Stimulated activated CD4-positive, alpha-beta T cell treated with anti-CD3 and anti-CD28 coated beads, Interleukin-15, amount 100 ng/mL, for 1 hour (primary cell): ENCODE measurements around the gene SSR4.

Experiments
- DNase-seq, 2 donors: peaks; one replicate each; pipeline ENCODE4 v3.0.0-alpha.2; 2020; ENCODE audit warnings: low read depth in 1 of 2, low spot score in 1 of 2

Gene SSR4

GRCh38 chrX:153780678-153781427 lies 13.6 kb upstream of the SSR4 start, which contains the start of gene SRPK3:
Gene SRPK3 (plus strand): TSS chrX:153781041. CDS start chrX:153781087, 46 bp downstream.
- no peak for DNase-seq

DNA sequence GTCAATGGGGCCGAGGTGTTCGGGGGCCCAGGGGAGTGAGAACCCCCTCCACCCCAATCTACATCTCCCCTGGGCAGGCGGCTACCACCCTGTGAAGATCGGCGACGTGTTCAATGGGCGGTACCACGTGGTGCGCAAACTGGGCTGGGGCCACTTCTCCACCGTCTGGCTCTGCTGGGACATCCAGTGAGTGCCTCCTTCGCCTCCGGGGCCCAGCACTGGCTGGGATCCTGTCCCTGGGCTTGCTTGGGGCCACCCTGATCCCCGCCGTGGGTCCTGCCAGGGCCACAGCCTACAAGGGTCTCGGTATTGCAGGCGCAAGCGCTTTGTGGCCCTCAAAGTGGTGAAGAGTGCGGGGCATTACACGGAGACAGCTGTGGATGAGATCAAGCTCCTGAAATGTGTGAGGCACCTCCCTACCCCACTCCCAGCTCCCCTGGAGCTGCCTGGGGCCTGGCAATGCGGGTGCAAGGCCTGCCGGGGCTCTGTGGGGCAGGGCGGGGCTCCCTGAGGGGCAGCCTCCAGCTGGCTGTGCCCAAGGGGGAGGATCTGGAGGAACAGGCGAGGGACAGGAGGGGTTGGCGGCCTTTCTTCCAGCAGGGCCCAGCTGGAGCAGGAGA lies 12.9 kb upstream of the SSR4 start:
- no peak for DNase-seq

GRCh38 chrX:153782313-153782712 lies 12.2 kb upstream of the SSR4 start:
- no peak for DNase-seq

GRCh38 chrX:153782871-153783270 lies 11.6 kb upstream of the SSR4 start:
- DNase-seq, result no peak

- DNase-seq, result no peak
These were observed 11.0 kb upstream of the SSR4 start for GRCh38 chrX:153783378-153784013.

DNA sequence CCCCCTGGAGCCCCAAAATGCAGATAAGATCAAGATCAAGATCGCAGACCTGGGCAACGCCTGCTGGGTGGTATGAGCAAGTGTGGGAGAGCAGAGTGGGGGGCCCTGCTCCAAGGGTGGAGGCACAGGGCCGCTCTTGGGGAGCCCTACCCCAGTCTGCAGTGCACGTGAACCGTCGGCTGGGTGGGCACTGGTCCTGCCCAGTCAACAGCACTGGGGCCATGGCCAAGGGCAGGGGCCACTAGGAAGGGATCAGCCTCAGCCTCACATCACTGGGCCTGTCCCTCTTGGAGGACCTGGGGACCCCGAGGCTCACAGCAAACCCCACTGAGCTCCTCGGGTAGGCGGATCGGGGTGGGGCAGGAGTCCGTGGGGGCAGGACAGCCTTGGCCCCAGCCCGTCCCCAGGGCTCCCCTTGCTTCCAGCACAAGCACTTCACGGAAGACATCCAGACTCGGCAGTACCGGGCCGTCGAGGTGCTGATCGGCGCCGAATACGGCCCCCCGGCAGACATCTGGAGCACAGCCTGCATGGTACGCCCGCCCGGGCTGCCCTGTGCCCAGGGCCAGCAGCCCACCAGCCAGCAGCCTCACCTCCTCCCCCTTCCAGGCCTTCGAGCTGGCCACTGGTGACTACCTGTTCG lies 10.0 kb upstream of the SSR4 start:
- no peak for DNase-seq

DNA sequence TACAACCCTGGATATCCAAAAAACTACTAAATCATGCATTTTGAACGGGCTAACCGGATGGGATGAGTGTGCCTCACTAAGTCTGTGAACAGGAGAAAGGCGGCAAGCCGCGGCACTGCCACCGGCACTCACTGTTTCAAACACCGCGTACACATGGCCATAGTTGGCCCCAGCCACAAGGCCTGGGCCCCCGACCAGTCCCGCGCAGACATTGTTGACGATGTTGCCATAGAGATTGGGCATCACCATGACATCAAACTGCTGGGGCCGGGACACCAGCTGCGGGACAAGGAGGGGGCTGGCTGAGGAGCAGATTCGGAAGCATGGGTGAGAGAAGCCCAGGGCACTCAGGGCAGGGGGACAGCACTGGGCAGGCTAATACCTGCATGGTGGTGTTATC lies 7.8 kb upstream of the SSR4 start:
- no peak for DNase-seq

DNA sequence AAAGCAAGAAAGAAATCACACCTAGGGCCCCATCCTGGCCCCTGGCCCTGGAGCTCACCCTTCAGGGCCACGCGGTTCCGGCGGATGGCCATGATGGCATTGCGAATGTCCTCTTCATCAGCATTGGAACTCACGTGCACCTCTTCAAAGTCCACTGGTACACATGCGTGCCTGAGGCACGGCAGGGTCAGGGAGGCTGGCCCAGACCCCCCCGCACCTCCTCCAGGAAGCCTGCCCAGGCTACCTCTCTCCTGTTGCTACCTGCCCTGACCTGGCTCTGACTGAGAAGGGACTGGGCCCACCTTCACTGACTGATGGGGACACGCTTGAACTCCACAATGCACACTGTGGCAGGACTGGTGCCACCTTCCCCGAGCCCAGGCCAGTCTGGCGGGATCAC lies 4.8 kb upstream of the SSR4 start:
- DNase-seq, result no peak

DNA sequence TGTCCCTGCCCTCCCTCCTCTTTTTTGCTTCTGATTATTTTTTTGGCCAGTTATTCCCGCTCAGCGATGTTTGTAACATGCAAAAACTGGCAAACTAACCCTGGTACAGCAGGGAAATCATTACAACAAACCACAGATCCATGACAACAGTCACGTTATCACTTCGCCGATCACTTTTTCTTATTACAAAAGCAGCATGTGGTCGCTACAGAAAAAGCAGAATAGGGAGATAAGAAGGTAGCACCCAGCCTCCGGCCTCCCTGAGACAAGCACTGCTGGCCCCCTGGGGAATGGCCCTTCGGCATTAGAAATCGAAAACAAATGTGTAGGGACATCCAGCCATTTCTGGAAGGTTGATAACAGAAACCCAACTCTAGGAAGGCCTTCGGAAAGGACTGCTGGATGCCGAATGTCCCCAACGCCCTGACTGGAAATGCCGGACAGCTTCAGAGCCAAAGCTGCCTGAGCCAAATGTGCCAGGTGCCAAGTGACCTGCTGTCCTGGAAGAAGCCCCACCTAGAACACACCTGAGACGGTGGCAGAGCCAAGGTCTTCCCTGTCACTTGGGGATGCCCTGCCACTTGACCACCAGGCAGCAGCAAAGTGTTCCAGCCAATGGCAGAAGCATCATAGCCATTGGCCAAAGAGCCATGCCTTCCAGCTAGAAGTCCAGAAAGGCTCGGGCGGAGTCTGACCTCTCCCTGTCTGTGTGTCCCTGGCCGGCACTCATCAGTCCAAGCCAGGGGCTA lies 3.2 kb upstream of the SSR4 start:
- DNase-seq, result no peak

- DNase-seq, result no peak
These were observed 2.1 kb upstream of the SSR4 start for GRCh38 chrX:153792368-153792767.

- DNase-seq, result no peak
These were observed 1.2 kb upstream of the SSR4 start for GRCh38 chrX:153793291-153793690.

- peak in 1 of 2 donors; percentile 18 for DNase-seq
These were observed 689 bp downstream of the SSR4 start for GRCh38 chrX:153794897-153795816.

GRCh38 chrX:153797415-153798015 lies 3.0 kb downstream of the SSR4 start:
- no peak for DNase-seq

DNA sequence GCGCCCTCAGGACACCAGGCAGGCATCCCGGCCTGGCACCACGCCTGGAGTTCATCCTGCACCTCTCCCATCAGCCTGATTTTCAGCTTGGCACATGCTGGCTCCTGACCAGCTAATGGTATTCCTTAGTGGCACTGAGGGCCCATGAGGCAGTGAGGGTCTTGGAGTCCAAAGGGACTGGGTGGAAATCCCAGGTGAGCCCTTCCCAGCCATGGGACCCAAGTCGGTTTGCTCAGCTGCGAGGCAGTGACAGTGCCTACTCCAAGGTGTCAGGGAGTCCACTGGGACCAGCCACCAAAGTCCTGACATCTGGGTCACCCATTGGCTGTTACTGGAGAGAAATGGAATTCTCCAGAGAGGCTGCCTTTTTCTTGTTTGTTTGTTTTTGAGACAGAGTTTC lies 4.9 kb downstream of the SSR4 start:
- DNase-seq, result no peak

GRCh38 chrX:153800177-153800722 lies 5.8 kb downstream of the SSR4 start:
- DNase-seq, result no peak

GRCh38 chrX:153800746-153801145 lies 6.3 kb downstream of the SSR4 start:
- DNase-seq, result no peak

DNA sequence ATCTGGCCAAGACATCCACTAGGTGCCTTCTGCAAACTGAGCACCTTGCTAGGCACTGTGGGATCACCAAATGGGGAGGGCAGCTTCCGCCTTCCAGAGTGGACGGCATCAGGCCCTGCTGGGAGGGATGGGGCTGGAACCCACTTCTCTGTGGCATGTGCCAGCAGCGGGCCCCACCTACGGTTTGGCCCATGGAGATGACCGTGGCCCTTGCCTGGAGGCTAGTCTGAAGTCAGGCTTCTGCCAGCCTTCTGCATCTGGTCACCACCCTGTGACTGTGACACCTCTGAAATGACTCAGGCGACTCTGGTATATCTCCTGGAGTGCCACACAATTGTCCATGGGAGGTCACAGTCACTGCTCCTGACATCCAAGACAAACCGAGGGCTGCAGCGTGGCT lies 7.2 kb downstream of the SSR4 start:
- no peak for DNase-seq

- DNase-seq, result no peak
These were observed 8.1 kb downstream of the SSR4 start for GRCh38 chrX:153802513-153803045.
